Epithelial cell of esophagus (primary cell): ENCODE results near the gene SLIT3.

ENCODE experiments used
- DNase-seq: peaks from one replicate; pipeline ENCODE4 v3.0.0; 2010; ENCODE audit warnings: low read depth
- H3K4me3 ChIP-seq: 2 replicates; pipeline ENCODE4 v1.5.1; 2011; ENCODE audit warnings: mild to moderate bottlenecking, low read length, control low read depth
- CTCF ChIP-seq: IDR thresholded peaks from 2 replicates; pipeline ENCODE4 v1.5.1; 2011; ENCODE audit warnings: low read depth, mild to moderate bottlenecking, low read length, control low read depth, inconsistent platforms; ENCODE audit not compliant: insufficient read depth; ENCODE audit errors: missing control alignments

SLIT3 gene

GRCh38 chr5:168766426-168766700, 534.6 kb downstream of the SLIT3 start:
- DNase-seq: no peak
- TF ChIP-seq CTCF: no peak
- H3K4me3 ChIP-seq: no peak overlapping the region

GRCh38 chr5:168765551-168766425, 535.2 kb downstream of the SLIT3 start:
- TF ChIP-seq CTCF: no peak
- H3K4me3 ChIP-seq: no peak overlapping the region
- DNase-seq: no peak

DNA sequence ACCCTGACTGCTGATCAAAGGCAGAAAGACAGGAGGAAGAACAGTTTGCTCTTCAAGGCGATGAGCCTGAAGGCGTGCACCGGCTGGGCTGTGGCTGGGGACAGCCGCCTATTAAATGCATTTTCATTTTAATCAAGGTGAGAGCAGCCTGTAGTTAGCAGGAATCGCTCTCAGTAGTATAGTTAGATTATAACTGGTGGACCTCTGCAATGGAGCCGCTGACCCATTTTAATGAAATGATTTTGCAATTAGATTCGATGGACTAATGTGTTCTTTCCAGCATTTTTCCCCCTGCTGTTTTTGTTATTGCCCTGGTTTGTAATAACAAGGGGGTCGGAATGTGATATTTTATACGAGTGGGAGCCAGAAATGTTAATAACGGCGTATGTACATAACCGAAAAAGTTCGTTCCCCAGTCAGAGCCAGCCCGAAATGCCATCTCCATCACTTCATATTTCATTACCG, 535.8 kb downstream of the SLIT3 start:
- TF ChIP-seq CTCF: no peak
- H3K4me3 ChIP-seq: no peak overlapping the region
- no peak for DNase-seq

DNA sequence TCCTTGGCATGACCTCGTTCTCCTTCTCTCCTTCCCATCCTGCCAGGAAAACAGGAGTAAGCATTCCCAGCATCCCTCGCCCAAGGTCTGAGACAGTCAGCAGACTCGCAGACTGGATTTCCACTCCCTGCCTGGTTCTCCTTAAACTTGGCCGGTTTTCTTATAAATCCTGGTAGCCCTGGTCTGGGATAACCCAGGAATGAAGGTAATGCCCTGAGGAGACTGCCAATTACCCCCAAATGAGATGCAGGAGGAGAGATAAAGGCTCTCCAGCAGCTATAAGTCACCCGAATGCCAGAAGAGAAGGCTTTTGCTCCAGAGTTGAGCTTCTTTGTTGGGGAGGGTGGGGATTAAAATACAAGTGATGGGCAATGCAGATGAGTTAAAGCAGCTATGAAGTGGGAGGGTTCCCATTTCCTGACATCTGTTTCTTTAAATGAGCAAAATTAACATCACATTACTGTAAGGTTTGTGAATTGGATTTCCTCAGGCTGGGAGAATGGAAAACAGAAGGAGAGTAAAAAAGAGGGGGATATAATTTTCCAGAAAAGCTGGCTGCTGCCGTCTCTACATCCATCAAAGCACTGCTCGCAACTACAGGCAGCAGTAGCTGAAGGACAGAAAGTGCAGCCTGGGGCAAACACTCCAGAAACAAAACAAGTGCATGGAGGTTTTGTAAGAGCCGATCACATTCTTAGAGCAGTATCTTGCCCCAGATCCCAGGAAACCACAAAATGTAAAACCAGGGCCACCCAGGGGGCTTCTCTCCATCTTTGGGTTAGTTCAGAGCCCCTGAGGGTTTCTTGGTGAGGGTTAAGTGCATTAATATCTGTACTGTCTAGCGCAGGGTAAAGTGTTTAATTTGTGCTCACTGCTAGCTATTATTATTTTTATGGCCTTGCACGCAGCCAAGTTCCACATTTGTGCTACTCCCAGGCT, 544.2 kb downstream of the SLIT3 start:
- H3K4me3 ChIP-seq: no peak overlapping the region
- no peak for DNase-seq
- TF ChIP-seq CTCF: no peak

GRCh38 chr5:168755548-168756093, 545.3 kb downstream of the SLIT3 start:
- TF ChIP-seq CTCF: no peak
- DNase-seq: no peak
- no peak overlapping the region for H3K4me3 ChIP-seq

DNA sequence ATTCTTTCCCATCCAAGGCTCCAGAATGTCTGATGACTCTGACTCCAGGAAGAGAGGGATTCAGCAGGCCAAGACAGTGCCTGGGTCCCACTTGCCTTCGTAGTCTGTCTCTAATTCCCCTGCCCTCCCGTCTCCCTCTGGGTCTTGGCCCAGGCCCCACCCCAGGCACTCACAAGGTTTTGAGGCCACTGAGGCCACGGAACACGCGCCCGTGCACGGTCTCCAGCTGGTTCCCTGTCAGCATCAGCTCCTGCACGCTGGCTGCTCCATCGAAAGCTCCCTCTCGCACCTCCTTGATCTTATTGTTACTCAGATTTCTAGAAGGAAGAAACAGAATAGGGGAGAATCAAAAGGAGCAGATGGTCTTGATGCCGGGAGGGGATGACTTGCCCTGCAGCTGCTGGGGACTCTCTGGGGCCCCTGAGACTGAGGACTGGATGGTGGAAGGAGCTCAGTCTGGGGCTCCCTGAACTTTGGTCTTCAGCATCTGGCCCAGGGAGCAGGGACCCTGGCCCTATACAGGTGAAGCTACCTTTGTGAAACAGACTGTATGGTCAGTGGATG, 547.2 kb downstream of the SLIT3 start:
- TF ChIP-seq CTCF: no peak
- no peak for DNase-seq
- no peak overlapping the region for H3K4me3 ChIP-seq
